ENCODE measurements around the gene SAMD11.
"Not testable (repeated sequence)": the region's sequence is repeated elsewhere in the genome, so short reads cannot be mapped to it uniquely, and the experiment has no call there.

SAMD11 gene

DNA sequence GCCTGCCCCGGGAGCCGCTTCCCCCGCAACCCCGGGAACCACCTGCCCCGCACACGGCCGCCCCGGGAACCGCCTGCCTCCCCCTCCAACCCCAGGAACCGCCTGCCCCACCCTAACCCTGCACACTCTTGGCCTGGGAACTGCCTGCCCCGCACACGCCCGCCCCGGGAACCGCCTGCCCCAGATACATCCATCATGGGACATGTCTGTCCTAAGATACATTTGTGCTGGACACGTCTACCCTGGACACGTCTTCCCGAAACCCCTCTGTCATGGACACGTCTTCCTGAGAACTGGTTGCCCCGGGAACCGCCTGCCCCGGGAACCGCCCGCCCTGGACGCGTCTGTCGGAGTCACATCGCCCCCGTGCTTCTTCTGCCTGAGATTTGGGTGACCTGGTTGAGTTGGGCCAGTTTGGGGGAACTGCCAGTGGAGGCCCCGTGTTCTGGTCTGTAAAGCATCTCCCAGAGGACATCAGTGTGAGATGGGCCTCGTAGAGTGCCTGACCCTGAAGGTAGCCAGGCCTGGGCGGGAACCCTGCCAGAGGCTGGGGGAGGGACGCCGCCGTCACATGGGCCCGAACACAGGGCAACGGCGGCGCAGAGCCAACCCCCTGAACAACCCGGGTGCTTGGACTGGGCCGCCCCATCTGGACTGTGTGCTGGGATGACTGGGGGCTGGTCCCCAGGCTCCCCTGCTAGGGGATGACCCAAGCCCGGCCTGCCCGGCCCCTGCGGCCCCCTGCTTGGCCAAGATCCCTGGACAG is 54.5 kb downstream of the SAMD11 start:
- DNase-seq: no peak

DNA sequence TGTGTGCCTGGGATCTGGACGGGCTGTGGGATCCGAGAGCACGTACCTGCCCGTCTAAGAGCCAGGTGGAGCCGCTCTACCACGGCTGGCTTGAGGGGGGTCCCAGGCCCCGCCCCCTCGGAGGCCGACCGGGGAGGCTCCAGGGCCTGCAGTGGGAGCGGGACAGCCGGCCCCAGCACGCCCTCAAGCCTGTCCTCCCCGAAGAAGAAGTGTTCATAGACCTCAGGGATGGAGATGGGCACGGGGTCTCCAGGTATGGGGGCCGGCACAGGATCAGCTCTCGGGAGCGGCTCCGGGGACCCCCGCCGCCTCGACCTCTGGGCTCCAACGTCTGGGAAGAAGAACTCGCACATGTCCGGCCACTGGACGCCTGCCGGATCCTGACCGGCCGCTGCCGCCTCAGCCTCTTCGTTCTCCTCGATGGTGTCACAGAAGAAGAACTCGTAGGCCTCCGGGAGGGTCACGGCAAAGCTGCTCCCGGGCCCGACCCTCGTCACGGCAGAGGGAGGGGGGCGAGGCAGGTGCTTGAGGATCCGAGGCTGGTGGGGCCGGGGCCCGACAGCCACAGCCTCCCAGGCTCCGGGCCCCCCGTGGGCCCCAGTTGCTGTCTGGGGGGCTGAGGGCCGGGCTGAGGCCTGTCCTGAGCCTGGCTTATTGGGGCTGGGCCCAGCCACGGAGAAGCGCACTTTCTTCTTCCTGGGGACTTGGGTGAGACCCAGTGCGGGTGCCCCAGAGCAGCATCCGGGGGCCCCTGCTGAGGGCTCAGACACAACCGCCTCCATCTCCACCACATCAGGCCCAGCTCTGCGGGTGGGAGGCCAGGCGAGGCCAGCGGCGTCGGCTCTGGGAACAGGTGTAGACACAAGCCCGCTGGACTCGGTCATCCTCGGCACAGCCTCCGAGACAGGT is 55.4 kb downstream of the SAMD11 start:
- DNase-seq: no peak

DNA sequence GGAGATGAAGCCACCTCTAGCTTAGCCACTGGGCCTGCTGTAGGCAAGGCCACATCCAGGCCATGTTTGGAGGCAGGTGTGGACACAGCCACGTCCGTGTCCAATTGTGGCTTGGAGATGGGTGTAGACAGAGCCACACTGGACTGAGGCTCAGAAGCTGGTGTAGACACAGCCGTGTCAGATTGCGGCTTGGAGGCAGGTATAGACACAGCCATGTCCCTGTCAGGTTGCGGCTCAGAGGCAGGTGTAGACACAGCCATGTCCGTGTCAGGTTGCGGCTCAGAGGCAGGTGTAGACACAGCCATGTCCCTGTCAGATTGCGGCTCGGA is 56.0 kb downstream of the SAMD11 start:
- DNase-seq: no peak

DNA sequence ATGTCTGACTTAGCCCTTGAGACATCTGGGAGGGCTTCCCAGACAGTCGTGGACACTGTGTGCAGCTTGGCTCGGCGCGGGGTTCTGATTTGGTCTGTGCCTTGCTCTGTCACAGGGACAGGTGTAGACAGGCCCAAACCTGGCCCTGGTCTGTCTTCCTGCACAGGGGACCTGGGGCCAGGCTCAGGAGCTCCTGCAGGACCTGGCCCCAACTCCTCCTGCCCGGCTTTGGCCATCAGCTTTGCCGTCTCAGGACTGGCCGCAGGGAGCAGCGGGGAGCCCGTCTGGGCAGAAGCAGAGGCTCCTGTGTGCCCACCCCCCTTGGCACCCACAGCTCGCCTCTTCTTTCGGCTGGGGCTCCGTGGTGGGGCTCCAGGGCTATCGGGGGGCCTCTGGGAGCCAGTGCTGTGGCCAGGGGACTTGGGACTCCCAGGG is 56.4 kb downstream of the SAMD11 start:
- DNase-seq: no peak

DNA sequence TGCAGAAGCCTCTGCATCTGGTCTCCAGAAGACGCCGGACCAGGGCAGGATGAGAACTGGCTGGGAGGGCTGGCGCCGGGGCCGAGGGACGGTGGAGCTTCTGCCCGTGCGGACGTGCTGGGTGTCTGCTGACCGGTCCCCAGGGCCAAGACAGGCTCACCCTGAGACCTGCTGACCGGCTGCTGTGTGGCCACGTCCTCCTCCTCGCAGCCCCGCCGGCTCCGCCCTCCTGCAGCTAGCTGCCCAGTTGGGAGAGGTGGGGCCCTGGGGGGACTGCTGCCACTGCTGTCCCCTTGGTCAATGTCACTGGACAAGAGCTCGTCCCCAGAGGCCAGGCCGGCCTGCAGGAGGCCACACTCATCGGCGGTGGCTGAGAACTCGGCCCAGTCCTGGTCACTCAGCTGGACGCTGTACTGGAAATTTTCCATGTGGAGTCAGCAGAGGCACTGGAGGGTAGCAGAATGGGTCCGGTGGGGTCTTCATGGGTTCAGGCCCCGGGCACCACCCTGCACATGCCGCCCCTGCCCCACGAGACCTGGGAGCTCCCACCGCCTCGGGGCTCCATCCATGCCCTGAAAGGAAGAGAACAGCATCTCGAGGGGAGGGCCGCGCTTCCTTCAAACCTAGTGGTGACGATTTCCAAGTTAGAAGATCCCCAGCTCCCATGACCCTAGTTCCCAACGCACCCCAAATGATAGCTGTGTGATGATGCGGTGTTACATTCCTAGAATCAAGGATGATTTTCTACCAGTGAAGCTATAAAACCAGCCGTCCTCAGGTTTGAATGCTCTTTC is 57.1 kb downstream of the SAMD11 start:
- no peak for DNase-seq

DNA sequence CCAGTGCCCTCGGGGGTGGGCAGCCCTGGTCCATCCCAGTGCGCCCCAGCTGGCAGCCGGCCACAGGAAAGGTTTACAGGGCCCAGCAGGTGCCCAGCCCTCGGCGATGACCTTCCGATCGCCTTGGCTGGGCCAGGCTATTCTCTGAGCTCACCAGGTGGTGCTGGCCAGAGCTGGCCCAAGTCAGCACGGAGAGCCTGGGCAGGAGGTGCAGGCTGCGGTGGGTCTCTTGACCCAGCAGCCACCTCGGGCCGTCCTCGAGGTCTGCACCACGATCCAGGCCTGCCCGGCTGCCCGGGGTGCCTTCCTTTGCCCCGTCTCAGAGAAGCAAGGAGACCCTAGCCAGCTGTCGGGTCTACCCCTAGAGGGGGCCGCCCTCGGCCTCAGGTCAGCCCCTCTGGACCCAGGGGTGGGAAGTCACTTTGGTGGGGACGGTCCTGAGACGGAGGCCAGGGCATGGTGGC is 57.8 kb downstream of the SAMD11 start:
- no peak for DNase-seq

DNA sequence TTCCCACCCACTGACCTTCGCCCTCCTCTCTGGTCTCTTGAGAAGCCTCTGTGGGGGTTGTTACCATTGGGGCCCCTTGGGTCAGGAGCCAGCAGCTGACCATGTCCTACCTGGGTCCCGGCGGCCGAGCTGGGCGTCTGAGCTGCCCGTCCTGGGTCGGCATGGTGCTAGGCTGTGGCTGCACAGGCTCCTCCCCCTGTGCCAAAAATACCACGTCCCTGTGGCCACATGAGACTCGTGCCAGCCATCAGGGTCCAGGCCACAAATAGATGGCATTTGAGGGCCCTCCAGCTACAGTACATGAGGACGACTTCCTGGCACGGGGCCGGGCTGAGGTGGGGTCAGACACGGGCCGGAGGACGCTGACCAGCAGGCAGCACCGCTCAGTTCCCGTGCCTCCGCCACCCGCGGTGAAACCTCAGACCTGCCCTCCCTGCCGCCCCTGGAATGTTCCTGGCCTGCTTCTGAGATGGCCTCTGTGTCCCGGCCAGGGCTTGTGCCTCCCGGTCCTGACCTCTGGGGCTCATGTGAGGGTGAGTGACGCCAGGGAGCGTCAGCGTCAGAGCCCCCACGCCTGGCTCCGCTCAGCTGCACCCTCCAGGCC is 58.3 kb downstream of the SAMD11 start, which contains the start of gene PERM1:
Gene PERM1, minus strand, starts transcription at position 139 of the 604 bp plus-strand sequence. CDS start 1,064 bp downstream, outside the sequence.
- no peak for DNase-seq

DNA sequence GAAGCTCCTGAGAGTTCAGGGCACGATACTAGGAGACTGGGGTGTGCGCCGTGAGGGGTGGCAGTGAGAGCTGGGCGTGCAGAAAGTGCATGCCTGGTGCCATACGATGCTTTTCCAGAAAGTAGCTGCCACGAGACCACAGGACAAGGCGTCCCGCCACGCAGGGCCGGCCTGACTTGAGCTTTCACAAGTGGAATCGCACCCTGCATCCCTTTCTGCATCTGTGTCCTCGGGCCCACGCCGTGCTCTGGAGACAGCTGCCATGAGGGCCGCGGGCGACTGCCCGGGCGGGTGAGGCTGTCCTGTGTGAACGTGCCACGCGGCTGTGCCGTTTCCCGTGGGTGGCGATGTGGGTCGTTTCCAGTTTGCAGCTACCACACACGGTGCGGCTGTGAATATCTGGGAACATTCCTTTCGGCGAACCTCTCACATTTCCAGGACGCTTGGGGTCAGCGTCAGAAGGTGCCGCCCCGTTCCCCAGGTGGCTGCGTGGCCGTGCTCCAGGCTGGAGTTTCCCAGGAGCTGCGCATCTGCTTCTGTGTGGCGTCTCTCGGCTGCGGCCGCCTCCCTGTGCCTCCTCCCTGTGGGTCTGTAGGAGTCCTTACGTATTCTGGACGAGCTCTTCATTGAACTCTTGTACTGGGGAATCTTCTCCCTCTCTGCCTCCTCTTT is 59.2 kb downstream of the SAMD11 start:
- no peak for DNase-seq

DNA sequence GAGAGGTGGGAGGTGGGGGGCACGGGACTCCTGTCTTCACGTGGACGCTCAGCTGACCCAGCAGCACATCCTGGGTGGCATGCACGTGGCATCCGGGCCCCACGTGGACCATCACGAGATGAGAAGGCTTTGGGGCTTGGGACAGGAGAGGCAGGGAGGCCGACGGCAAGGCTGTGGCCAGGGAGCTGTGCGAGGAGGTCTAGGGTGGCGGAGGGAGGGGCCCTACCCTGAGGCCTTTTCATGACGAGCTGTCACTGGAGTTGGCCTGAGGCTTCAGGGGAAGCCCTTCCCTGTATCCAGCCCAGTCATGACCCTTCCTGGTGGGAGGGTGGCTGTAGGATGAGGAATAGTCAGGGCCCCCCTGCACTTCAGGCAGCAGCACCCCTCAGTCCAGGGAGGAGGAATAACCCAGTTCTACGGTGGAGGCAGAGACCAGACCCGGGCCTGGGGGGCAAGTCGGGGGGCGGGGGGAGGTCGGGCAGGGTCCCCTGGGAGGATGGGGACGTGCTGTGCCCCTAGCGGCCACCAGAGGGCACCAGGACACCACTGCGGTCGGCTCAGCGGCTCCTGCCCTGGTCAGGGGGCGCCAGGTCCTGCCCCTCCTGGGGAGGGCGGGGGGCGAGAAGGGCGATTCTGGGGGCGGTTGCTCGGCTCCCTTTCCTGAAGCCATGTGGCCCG is 60.2 kb downstream of the SAMD11 start:
- DNase-seq: peak; percentile 36

DNA sequence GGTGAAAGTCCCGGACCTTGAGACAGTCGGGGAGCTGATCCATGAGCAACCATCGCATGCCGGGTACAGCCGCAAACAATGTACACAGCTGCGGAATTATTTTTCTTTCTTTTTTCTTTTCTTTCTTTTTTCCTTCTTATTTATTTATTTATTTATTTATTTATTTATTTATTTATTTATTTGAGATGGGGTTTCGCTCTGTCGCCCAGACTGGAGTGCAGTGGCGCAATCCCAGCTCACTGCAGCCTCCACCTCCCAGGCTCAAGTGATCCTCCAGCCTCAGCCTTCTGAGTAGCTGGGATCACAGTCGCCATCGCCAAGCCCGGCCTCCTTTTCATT is 60.7 kb downstream of the SAMD11 start:
- no peak for DNase-seq

DNA sequence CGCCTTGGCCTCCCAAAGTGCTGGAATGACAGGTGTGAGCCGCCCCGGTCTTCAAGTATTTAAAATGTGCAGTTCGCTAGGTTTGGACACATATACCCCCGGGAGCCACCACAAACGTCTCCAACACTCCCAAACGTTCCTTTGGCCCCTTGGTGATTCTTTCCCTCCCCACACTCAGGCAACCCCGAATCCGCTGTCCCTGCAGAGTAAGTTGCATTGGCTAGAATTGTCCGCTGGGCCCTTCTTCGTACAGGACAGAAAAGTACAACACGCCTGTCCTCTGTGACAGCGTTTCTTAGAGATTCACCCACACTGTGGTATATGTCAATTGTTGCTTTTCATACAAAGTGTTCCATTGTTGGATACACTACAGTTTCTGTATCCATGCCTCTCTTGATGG is 61.4 kb downstream of the SAMD11 start:
- DNase-seq: no peak

DNA sequence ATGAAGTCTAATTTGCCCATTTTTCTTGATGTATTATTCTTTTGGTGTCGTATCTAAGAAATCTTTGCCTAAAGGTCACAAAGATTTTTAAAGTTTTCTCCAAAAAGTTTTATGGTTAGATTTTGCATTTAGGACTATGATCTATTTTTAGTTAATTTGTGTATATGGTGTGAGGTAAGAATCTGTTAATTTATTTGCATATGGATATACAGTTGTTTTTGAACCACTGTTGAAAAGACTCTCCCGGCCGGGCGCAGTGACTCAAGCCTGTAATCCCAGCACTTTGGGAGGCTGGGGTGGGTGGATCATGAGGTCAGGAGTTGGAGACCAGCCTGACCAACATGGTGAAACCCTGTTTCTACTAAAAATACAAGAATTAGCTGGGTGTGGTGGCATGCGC is 64.3 kb downstream of the SAMD11 start:
- not testable (repeated sequence) for DNase-seq

DNA sequence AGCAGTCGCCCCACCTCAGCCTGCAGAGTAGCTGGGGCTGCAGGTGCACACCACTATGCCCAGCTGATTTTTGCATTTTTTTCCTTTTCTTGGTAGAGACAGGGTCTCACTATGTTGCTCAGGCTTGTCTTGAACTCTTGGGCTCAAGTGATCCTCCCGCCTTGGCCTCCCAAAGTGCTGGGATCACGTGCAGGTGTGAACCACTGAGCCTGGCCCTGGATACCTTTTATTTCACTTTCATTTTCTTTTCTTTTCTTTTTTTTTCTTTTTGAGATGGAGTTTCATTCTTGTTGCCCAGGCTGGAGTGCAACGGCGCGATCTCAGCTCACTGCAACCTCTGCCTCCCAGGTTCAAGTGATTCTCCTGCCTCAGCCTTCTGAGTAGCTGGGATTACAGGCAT is 67.6 kb downstream of the SAMD11 start:
- DNase-seq: not testable (repeated sequence)

DNA sequence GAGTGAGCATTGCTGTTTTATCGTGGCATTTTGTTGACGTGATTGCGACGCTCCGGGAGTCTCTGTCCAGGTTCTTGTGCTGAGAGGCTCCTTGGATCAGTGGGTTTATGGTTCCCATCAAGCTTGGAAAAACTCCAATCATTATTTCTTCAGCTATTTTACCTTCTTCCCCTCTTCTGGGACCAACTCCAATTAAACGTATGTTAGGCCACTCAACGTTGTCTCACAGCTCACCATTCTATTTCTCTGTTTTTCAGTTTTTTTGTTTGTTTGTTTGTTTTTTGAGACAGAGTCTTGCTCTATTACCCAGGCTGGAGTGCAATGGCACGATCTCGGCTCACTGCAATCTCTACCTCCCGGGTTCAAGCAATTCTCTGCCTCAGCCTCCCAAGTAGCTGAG is 68.2 kb downstream of the SAMD11 start:
- no peak for DNase-seq

DNA sequence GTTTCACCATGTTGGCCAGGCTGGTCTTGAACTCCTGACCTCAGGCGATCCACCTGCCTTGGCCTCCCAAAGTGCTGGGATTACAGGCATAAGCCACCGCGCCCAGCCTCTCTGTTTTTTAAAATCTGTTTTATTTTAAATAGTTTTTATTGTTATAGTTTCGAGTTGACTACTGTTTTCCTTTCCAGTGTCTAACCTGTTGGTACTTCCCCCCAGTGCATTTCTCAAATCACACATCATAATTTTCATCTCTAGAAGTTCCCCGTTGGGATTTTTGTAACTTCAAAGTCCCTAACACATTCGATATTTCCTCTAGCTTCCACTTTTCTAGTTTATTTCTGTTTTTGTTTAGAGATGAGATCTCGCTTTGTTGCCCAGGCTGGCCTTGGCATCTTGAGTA is 68.6 kb downstream of the SAMD11 start:
- no peak for DNase-seq

DNA sequence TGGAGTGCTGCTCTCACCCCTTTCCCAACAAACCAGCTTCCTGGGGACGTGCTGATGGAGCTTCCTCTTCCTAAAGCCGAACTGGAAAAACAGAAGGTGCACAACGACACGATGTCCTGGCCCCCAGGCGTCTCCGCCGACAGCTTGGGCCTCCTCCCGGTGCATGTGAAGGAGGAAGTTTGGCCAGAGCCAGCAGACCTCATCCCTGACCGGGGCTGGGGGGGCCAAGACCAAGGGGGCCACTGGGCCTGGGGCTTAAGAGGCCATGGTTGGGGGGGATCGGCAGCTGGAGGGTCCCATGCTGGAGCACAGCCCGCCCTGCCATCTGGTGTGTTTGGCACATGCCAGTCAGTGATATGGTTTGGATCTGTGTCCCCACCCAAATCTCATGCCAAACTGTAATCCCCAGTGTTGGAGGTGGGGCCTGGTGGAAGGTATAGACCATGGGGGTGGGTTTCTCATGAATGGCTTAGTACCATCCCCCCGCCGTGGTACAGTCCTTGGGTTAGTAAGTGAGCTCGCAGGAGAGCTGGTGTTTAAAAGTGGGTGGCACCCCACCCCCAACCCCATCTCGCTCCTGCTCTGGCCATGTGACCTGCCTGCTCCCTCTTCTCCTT is 69.8 kb downstream of the SAMD11 start:
- no peak for DNase-seq

Data from NK-92 treated with Interleukin-12 subunit alpha and Interleukin-12 subunit beta, amount 100 ng/mL, for 24 hours (cell line).